Prostate gland (tissue), 2 donors: ENCODE data around the gene RBM24. TPM values are rescaled to one million over a fixed set of nuclear protein-coding genes. Genes with fewer than 3 reads are reported as not detected.
"Not testable (repeated sequence)": the region's sequence is repeated elsewhere in the genome, so short reads cannot be mapped to it uniquely, and the experiment has no call there.

Experiments used
- DNase-seq: peaks from one replicate; pipeline ENCODE4 v3.0.0-alpha.2; 2019; ENCODE audit warnings: low spot score
- H3K27ac ChIP-seq, 2 donors: fragments of 200-600 bp; sonication (generic); 2 replicates each; pipeline ENCODE4 v1.5.1; 2017 to 2019
- H3K27me3 ChIP-seq: fragments of 200-600 bp; sonication (generic); replicated peaks from 2 replicates; pipeline ENCODE4 v1.5.1; 2019; ENCODE audit not compliant: insufficient read depth
- H3K36me3 ChIP-seq, 2 donors: fragments of 200-600 bp; sonication (generic); 1 replicate in 1 of 2; 2 replicates in 1 of 2; pipeline versions ENCODE4 v1.5.1 to v1.8.1; 2017 to 2019
- H3K4me1 ChIP-seq: fragments of 200-600 bp; sonication (generic); replicated peaks from 2 replicates; pipeline ENCODE4 v1.5.1; 2019
- H3K4me3 ChIP-seq, 2 donors: fragments of 200-600 bp; sonication (generic); 2 replicates each; pipeline ENCODE4 v1.5.1; 2017 to 2019
- H3K9me3 ChIP-seq: fragments of 200-600 bp; sonication (generic); 2 replicates; pipeline ENCODE4 v1.5.1; 2017
- POLR2A ChIP-seq: fragments of 450-650 bp; IDR thresholded peaks from one replicate; pipeline ENCODE4 v1.6.1; 2016; ENCODE audit warnings: antibody characterized with exemption, mild to moderate bottlenecking
- POLR2AphosphoS5 ChIP-seq: sonication (generic); formaldehyde crosslinking; IDR thresholded peaks from one replicate; pipeline ENCODE4 v1.6.1; 2017; ENCODE audit warnings: antibody characterized with exemption
- WGBS: methylation state at CpG from one replicate; pipeline ENCODE4 v1.1.5; 2018; 5-methylcytosine and 5-hydroxymethylcytosine counted together
- intact Hi-C: fragments of 100-400 bp; cut with DNase I; formaldehyde crosslinking; loops from one replicate; pipeline ENCODE4 v1.14.2; 2022
- total RNA-seq, 2 donors: library from RNA; depleted of rRNA; stranded (reverse); fragments of >200 nt; gene quantifications; one replicate each; pipeline ENCODE4 v1.1.0, GENCODE V29; 2016
- TF ChIP-seq, protein P1 (sequence below), 4 experiments: fragments of 200-600 bp in 2 of 4; fragments of 450-650 bp in 2 of 4; sonication (generic) in 2 of 4; IDR thresholded peaks; 1 replicate in 3 of 4; 2 replicates in 1 of 4; pipeline ENCODE4 v1.5.1; 2016 to 2019; ENCODE audit warnings: antibody characterized with exemption in 4 of 4, mild to moderate bottlenecking in 2 of 4, moderate library complexity in 2 of 4

The RBM24 gene
- total RNA-seq, 2 donors from 2014 or later, result 4.4 to 13.8 TPM

DNA sequence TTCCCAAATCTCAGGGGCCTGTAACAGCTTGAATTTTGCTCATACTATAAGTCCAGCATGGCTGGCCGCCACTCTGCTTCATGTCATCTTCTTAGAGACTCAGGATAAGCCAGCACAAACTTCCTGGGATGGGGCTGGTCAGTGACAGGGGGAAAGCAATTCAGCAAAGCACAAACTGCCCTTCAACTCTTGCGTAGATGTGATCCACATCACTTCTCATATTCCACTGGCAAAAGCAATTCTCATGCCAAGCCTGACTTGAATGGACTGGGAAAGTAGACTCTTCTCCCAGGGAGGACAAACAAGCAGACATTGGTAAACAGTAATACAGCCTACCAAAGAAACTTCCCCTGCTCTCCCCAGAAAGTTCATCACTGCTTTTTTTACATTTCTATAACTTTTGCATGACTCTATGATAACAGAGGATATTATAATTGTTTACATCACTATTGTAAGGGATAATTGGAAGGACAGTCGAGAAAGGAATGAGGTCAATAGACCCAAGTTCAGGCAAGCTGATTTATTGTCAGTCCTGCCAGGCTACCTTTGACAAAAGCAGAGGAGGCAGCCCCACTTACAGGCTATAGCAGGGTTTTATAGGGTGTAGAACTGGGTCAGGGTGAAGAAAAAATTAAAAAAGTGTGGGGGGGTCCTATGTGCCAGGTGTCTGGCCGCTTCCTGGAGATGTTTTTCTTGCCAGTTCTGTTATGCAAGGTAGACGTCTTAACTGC is 37.4 kb downstream of the RBM24 start:
- WGBS, result 54% methylated on average over 5 of the region's 5 CpGs
- intact Hi-C loops, result no loop called here

DNA sequence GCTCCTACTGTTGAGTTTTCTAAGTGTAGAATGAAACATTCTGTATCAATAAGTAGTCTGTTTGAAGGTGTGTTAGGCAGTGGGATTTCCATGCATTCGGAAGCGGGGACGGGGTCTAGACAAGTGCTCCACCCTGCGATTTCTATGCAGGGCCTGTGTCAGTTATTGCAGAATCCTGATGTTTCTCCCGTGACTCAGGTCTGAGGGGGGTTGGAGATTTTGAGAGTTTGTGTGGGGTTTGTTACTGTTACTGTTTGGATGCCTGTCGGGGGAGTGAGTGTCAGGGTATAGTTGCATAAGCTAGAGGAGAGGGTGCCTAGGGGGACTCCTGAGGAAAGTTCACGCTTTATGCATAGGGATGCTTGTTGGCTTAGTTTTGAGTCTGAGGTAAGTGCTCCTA is 39.1 kb downstream of the RBM24 start:
- intact Hi-C loops, DNase-seq, H3K4me1 ChIP-seq, H3K27ac ChIP-seq, H3K27me3 ChIP-seq, H3K36me3 ChIP-seq, H3K4me3 ChIP-seq, H3K9me3 ChIP-seq: not testable (repeated sequence)
- WGBS, result 97% methylated on average over 7 of the region's 7 CpGs

More for the DNA sequence above, 37.4 kb downstream of the RBM24 start:
- no peaks in the 10 kb centered on the region for H3K36me3 ChIP-seq
- no peak for TF ChIP-seq POLR2AphosphoS5
- TF ChIP-seq, protein P1, sequence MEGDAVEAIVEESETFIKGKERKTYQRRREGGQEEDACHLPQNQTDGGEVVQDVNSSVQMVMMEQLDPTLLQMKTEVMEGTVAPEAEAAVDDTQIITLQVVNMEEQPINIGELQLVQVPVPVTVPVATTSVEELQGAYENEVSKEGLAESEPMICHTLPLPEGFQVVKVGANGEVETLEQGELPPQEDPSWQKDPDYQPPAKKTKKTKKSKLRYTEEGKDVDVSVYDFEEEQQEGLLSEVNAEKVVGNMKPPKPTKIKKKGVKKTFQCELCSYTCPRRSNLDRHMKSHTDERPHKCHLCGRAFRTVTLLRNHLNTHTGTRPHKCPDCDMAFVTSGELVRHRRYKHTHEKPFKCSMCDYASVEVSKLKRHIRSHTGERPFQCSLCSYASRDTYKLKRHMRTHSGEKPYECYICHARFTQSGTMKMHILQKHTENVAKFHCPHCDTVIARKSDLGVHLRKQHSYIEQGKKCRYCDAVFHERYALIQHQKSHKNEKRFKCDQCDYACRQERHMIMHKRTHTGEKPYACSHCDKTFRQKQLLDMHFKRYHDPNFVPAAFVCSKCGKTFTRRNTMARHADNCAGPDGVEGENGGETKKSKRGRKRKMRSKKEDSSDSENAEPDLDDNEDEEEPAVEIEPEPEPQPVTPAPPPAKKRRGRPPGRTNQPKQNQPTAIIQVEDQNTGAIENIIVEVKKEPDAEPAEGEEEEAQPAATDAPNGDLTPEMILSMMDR (IDR thresholded peaks at IDR 0.05), result no peak
- no peak for TF ChIP-seq POLR2A
- no peaks in the 10 kb centered on the region for H3K9me3 ChIP-seq
- no peak overlapping the region for H3K4me3 ChIP-seq
- H3K4me1 ChIP-seq, result no peaks in the 10 kb centered on the region
- DNase-seq, result no peak
- H3K27ac ChIP-seq, result no peak overlapping the region
- H3K27me3 ChIP-seq, result no peaks in the 10 kb centered on the region

DNA sequence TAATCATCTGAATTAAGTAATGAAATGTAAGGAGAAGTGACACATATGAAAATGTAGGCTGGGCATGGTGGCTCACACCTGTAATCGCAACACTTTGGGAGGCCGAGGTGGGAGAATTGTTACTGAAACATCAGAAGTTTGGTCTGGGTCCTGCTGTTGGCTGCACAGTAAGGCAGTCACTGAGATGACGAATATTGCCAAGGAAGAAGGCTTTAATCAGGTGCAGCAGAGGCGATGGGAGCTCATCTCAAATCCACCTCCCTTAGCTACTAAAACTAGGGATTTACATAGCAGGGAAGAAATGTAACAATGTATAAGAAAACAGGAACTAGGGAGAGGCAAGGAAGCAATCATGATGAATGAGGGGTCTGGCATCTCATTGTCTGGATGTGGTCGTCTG is 50.1 kb downstream of the RBM24 start:
- 72% methylated on average over 5 of the region's 5 CpGs for WGBS
- TF ChIP-seq POLR2A (no peak), POLR2AphosphoS5 (no peak)
- TF ChIP-seq, protein P1 (IDR thresholded peaks at IDR 0.05), result no peak
- no peak for DNase-seq
- Histone ChIP-seq H3K27ac (no peak overlapping the region), H3K36me3 (no peaks in the 10 kb centered on the region), H3K9me3 (no peaks in the 10 kb centered on the region), H3K4me3 (no peak overlapping the region), H3K4me1 (no peaks in the 10 kb centered on the region), H3K27me3 (no peaks in the 10 kb centered on the region)
- intact Hi-C loops, result no loop called here

GRCh38 chr6:17334265-17334664 is 53.1 kb downstream of the RBM24 start:
- intact Hi-C loops, result no loop called here
- DNase-seq, result no peak
- Histone ChIP-seq H3K9me3 (no peaks in the 10 kb centered on the region), H3K27me3 (no peaks in the 10 kb centered on the region), H3K4me1 (no peaks in the 10 kb centered on the region), H3K4me3 (no peak overlapping the region), H3K36me3 (no peaks in the 10 kb centered on the region), H3K27ac (no peak overlapping the region)
- TF ChIP-seq, protein P1 (IDR thresholded peaks at IDR 0.05), result no peak
- 77% methylated on average over 7 of the region's 7 CpGs for WGBS

DNA sequence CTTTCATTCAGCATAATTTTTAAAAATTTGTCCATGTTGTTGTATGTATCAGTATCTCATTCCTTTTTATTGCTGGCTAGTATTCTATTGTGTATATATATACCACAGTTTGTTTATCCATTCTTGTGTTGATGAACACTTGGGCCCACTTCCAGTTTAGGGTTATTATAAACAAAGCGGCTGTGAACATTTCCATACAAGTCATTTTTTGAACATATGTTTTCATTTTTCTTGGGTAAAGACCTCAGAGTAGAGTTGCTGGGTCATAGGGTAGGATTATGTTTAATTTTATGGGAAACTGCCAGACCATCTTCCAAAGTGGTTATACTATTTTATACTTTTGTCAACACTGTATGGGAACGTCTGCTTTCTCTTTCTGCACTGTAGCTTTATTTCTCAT is 55.3 kb downstream of the RBM24 start:
- Histone ChIP-seq H3K27ac (no peak overlapping the region), H3K4me3 (no peak overlapping the region), H3K27me3 (no peaks in the 10 kb centered on the region), H3K9me3 (no peaks in the 10 kb centered on the region), H3K36me3 (no peaks in the 10 kb centered on the region), H3K4me1 (no peaks in the 10 kb centered on the region)
- WGBS, result 78% methylated on average over 2 of the region's 2 CpGs
- TF ChIP-seq, protein P1 (IDR thresholded peaks at IDR 0.05), result no peak
- no peak for TF ChIP-seq POLR2AphosphoS5
- no peak for TF ChIP-seq POLR2A
- intact Hi-C loops, result no loop called here
- DNase-seq, result no peak
